Measurements from ENCODE around the gene RHO. TPM values are rescaled to one million over a fixed set of nuclear protein-coding genes. Genes with fewer than 3 reads are reported as not detected.

The RHO gene
- total RNA-seq, 3 donors from 2014 or later (not counting 1 experiment from before 2014, with no cell fraction given): not detected

GRCh38 chr3:129534428-129535027 lies 6.1 kb downstream of the RHO start:
- ATAC-seq (no peak), DNase-seq (no peak)
- H3K9me3 ChIP-seq (ENCODE audit: control insufficient read depth, insufficient read depth, low read length): no peaks in the 10 kb centered on the region
- no peaks in the 10 kb centered on the region for H3K27me3 Mint-ChIP-seq (ENCODE audit: low read depth in 2 of 2)
- TF ChIP-seq CTCF (IDR thresholded peaks at IDR 0.05): no peak
- no peak overlapping the region for H3K27ac Mint-ChIP-seq
- H3K27me3 ChIP-seq (ENCODE audit: control insufficient read depth, insufficient read depth, low read length): no peaks in the 10 kb centered on the region
- no peaks in the 10 kb centered on the region for H3K4me1 ChIP-seq (ENCODE audit: control insufficient read depth, insufficient read depth, low read length)
- intact Hi-C loops (cut with micrococcal nuclease): no loop called here
- WGBS (ENCODE audit: insufficient coverage): 86% methylated on average over 4 of the region's 4 CpGs
- no peaks in the 10 kb centered on the region for H3K36me3 Mint-ChIP-seq
- H3K9me3 Mint-ChIP-seq: no peaks in the 10 kb centered on the region
- no peaks in the 10 kb centered on the region for H3K36me3 ChIP-seq (ENCODE audit: control insufficient read depth, insufficient read depth, low read length)
- H3K4me3 Mint-ChIP-seq: no peak overlapping the region
- H3K27ac ChIP-seq (ENCODE audit: low read length): no peak overlapping the region
- H3K4me3 ChIP-seq (ENCODE audit: low read length): no peak overlapping the region
- peaks cover 0 to 2% of the 10 kb centered on the region in 2 donors for H3K4me1 Mint-ChIP-seq

- intact Hi-C loops (cut with micrococcal nuclease): no loop called here
- no peak for TF ChIP-seq CTCF (IDR thresholded peaks at IDR 0.05)
- H3K27ac ChIP-seq (ENCODE audit: low read length): no peak overlapping the region
- H3K4me1 ChIP-seq (ENCODE audit: control insufficient read depth, insufficient read depth, low read length): no peaks in the 10 kb centered on the region
- WGBS (ENCODE audit: insufficient coverage): 100% methylated on average over 1 of the region's 1 CpG
- DNase-seq (no peak), ATAC-seq (no peak)
- H3K36me3 Mint-ChIP-seq: no peaks in the 10 kb centered on the region
- H3K27ac Mint-ChIP-seq: no peak overlapping the region
- no peak overlapping the region for H3K4me3 Mint-ChIP-seq
- H3K36me3 ChIP-seq (ENCODE audit: control insufficient read depth, insufficient read depth, low read length): no peaks in the 10 kb centered on the region
- peaks cover 0 to 4% of the 10 kb centered on the region in 2 donors for H3K4me1 Mint-ChIP-seq
- no peaks in the 10 kb centered on the region for H3K27me3 ChIP-seq (ENCODE audit: control insufficient read depth, insufficient read depth, low read length)
- H3K9me3 ChIP-seq (ENCODE audit: control insufficient read depth, insufficient read depth, low read length): no peaks in the 10 kb centered on the region
- H3K4me3 ChIP-seq (ENCODE audit: low read length): no peak overlapping the region
- H3K9me3 Mint-ChIP-seq: no peaks in the 10 kb centered on the region
- H3K27me3 Mint-ChIP-seq (ENCODE audit: low read depth in 2 of 2): no peaks in the 10 kb centered on the region
These were observed 6.6 kb downstream of the RHO start for GRCh38 chr3:129535075-129535474.

GRCh38 chr3:129536374-129536667 lies 7.9 kb downstream of the RHO start:
- Histone ChIP-seq H3K9me3 (ENCODE audit: control insufficient read depth, insufficient read depth, low read length) (no peaks in the 10 kb centered on the region), H3K36me3 (ENCODE audit: control insufficient read depth, insufficient read depth, low read length) (no peaks in the 10 kb centered on the region), H3K4me1 (ENCODE audit: control insufficient read depth, insufficient read depth, low read length) (no peaks in the 10 kb centered on the region), H3K4me3 (ENCODE audit: low read length) (no peak overlapping the region), H3K27ac (ENCODE audit: low read length) (no peak overlapping the region), H3K27me3 (ENCODE audit: control insufficient read depth, insufficient read depth, low read length) (no peaks in the 10 kb centered on the region)
- WGBS (ENCODE audit: insufficient coverage): 100% methylated on average over 1 of the region's 2 CpGs
- no peaks in the 10 kb centered on the region for H3K27me3 Mint-ChIP-seq (ENCODE audit: low read depth in 2 of 2)
- intact Hi-C loops (cut with micrococcal nuclease): no loop called here
- no peaks in the 10 kb centered on the region for H3K36me3 Mint-ChIP-seq
- ATAC-seq: no peak
- peaks cover 0 to 4% of the 10 kb centered on the region in 2 donors for H3K4me1 Mint-ChIP-seq
- no peaks in the 10 kb centered on the region for H3K9me3 Mint-ChIP-seq
- DNase-seq: no peak
- TF ChIP-seq CTCF (IDR thresholded peaks at IDR 0.05): no peak
- H3K27ac Mint-ChIP-seq: no peak overlapping the region
- H3K4me3 Mint-ChIP-seq: no peak overlapping the region

GRCh38 chr3:129536804-129537203 lies 8.4 kb downstream of the RHO start:
- ATAC-seq (no peak), DNase-seq (no peak)
- Histone ChIP-seq H3K27me3 (ENCODE audit: control insufficient read depth, insufficient read depth, low read length) (no peaks in the 10 kb centered on the region), H3K9me3 (ENCODE audit: control insufficient read depth, insufficient read depth, low read length) (no peaks in the 10 kb centered on the region), H3K27ac (ENCODE audit: low read length) (no peak overlapping the region), H3K4me1 (ENCODE audit: control insufficient read depth, insufficient read depth, low read length) (no peaks in the 10 kb centered on the region), H3K36me3 (ENCODE audit: control insufficient read depth, insufficient read depth, low read length) (no peaks in the 10 kb centered on the region), H3K4me3 (ENCODE audit: low read length) (no peak overlapping the region)
- Mint-ChIP-seq H3K27me3 (ENCODE audit: low read depth in 2 of 2) (no peaks in the 10 kb centered on the region), H3K9me3 (no peaks in the 10 kb centered on the region), H3K36me3 (no peaks in the 10 kb centered on the region), H3K27ac (no peak overlapping the region), H3K4me3 (no peak overlapping the region), H3K4me1 (peaks cover 0 to 4% of the 10 kb centered on the region in 2 donors)
- 85% methylated on average over 3 of the region's 3 CpGs for WGBS (ENCODE audit: insufficient coverage)
- TF ChIP-seq CTCF (IDR thresholded peaks at IDR 0.05): no peak
- intact Hi-C loops (cut with micrococcal nuclease): no loop called here

Measured in natural killer cell (primary cell).